Stimulated activated naive CD4-positive, alpha-beta T cell (primary cell): ENCODE results near the gene PDX1.

ENCODE experiments used
- DNase-seq, 6 experiments: peaks; one replicate each; lab custom pipeline; 2025; lab: John Stamatoyannopoulos, UW

Gene PDX1

GRCh38 chr13:27970382-27971235 is 50.8 kb downstream of the PDX1 start:
- DNase-seq: no peak

GRCh38 chr13:27971236-27971645 is 51.4 kb downstream of the PDX1 start:
- DNase-seq: no peak

- no peak for DNase-seq
These were observed 52.1 kb downstream of the PDX1 start for GRCh38 chr13:27971776-27972477.

- DNase-seq: no peak
These were observed 52.6 kb downstream of the PDX1 start for GRCh38 chr13:27972478-27972820.

GRCh38 chr13:27973291-27973690 is 53.5 kb downstream of the PDX1 start:
- DNase-seq: no peak

GRCh38 chr13:27973961-27974662 is 54.3 kb downstream of the PDX1 start:
- no peak for DNase-seq
